Keratinocyte (primary cell): ENCODE results near the gene ARID5B.

Experiments
- EZH2 ChIP-seq: IDR thresholded peaks from one replicate; pipeline ENCODE4 v1.6.1; 2012; ENCODE audit warnings: inconsistent platforms, mild to moderate bottlenecking, low read length, moderate library complexity
- TF ChIP-seq, protein P1 (sequence below), 3 experiments: IDR thresholded peaks in 1 of 3; conservative IDR thresholded peaks in 1 of 3; optimal IDR thresholded peaks in 1 of 3; 2 replicates in 2 of 3; 3 replicates in 1 of 3; pipeline versions ENCODE3 to v1.5.1; 2011; ENCODE audit warnings: low read length in 3 of 3, mild to moderate bottlenecking in 3 of 3, moderate library complexity in 2 of 3, control low read depth in 1 of 3, inconsistent platforms in 1 of 3; ENCODE audit not compliant: insufficient read depth in 2 of 3; ENCODE audit errors: extremely low read depth in 1 of 3

DNA sequence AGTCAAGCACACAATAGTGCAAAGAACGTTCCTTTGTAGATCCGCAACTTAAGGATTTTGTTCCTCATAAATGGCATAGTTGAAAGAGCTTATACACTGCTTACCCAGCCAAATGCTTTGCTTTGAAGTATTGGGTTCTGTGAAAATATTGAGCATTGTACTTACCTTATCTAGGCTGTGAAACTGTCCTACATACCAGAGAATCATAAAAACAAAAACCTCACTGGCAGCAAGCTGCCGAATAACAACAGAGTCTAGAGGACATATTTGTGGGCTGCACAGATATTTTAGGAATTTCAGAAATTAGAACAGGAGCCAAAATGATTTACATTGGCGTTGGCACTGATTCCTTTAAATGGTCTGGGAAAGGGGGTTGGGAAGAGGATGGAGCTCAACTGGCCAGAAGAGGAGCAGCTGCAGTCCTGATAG is 192.4 kb downstream of the ARID5B start:
- no peak for TF ChIP-seq EZH2
- TF ChIP-seq, protein P1, sequence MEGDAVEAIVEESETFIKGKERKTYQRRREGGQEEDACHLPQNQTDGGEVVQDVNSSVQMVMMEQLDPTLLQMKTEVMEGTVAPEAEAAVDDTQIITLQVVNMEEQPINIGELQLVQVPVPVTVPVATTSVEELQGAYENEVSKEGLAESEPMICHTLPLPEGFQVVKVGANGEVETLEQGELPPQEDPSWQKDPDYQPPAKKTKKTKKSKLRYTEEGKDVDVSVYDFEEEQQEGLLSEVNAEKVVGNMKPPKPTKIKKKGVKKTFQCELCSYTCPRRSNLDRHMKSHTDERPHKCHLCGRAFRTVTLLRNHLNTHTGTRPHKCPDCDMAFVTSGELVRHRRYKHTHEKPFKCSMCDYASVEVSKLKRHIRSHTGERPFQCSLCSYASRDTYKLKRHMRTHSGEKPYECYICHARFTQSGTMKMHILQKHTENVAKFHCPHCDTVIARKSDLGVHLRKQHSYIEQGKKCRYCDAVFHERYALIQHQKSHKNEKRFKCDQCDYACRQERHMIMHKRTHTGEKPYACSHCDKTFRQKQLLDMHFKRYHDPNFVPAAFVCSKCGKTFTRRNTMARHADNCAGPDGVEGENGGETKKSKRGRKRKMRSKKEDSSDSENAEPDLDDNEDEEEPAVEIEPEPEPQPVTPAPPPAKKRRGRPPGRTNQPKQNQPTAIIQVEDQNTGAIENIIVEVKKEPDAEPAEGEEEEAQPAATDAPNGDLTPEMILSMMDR (optimal IDR thresholded peaks at IDR 0.05 in 1 of 3, IDR thresholded peaks at IDR 0.05 in 1 of 3, conservative IDR thresholded peaks at IDR 0.05 in 1 of 3; ENCODE audit: extremely low read depth in 1 of 3, insufficient read depth in 2 of 3, low read length in 3 of 3): no peak
